ENCODE measurements around the gene NOX3.
"Not testable (repeated sequence)": the region's sequence is repeated elsewhere in the genome, so short reads cannot be mapped to it uniquely, and the experiment has no call there.

Gene NOX3

DNA sequence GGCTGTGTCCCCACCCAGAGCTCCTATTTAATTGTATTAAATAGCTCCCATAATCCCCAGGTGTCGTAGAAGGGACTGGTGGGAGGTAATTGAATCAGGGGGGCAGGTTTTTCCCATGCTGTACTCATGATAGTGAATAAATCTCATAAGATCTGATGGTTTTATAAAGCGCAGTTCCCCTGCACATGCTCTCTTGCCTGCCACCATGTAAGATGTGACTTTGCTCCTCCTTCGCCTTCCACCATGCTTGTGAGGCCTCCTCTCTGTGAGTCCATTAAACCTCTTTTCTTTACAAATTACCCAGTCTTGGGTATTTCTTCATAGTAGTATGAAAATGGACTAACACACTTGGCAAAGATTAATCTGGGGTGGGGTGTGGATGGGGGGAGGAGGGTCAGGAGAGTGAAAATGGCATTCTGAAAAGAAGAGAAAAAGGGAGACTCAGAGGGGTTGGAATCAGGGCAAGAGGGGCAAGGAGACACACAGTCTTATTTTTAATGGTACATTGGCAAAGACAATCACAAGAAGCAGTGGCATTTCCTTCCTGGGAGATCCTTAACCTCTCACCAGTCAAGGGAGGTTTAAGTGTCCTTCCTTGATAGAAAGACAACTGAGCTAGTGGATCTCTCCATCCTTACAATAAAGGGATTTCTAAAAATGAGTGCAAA, 37.5 kb upstream of the NOX3 start:
- WGBS (ENCODE audit: extremely low coverage, insufficient coverage, insufficient read length) = no CpG with 5 or more reads among the region's 3 CpGs
- no peak overlapping the region for H4K12ac ChIP-seq (ENCODE audit: low read depth, low read length)
- no peak overlapping the region for H3K9ac ChIP-seq (ENCODE audit: low read length)

DNA sequence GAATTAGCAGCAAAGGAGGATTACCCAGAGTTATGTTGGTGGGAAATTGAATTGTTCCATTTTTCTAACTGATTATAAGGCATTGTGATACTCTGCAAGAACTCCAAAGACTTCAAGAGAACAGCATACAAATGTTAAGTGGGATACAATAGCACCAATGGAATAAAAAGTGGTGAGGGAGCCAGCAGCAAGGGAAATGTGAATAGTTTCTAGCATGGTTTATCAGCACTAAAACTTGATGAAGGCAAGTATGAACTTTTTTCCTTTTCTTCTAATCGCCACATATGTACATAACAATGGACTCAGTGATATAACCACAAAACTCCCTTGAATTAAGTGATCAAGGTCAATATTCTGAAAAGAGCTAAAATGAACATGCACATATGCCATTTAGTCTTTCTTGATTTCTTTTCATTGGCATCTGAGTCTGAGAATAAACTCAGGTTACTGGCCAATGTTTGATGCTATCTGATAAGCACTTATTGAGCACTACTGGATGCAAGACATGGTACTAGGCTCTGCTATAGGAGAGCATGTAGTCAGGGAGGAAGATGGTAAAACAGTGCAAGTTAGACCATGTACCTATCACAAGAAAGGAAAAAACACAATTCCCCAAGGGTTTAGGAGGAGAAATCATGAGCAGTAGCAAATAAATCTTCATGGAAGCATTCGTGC, 36.6 kb upstream of the NOX3 start:
- no peak overlapping the region for H3K14ac ChIP-seq (ENCODE audit: low read length)
- H3K4me1 ChIP-seq (ENCODE audit: control insufficient read depth in 1 of 2, insufficient read depth in 2 of 2, low read length in 2 of 2) = peaks cover 0 to 2% of the 10 kb centered on the region in 2 experiments
- WGBS (ENCODE audit: extremely low coverage, insufficient coverage, insufficient read length) = no CpG with 5 or more reads among the region's 2 CpGs
- no peaks in the 10 kb centered on the region for H3K9me3 ChIP-seq (ENCODE audit: insufficient read depth, low read depth, low read length)
- H3K79me1 ChIP-seq (ENCODE audit: low read length) = no peaks in the 10 kb centered on the region
- no peak overlapping the region for H4K12ac ChIP-seq (ENCODE audit: low read depth, low read length)
- no peak overlapping the region for H2AFZ ChIP-seq (ENCODE audit: insufficient read depth, low read length, poor library complexity)
- H4K91ac ChIP-seq (ENCODE audit: low read depth, low read length) = no peak overlapping the region
- H2AK5ac ChIP-seq (ENCODE audit: low read length) = no peak overlapping the region
- no peak overlapping the region for H3K27ac ChIP-seq (ENCODE audit: low read depth, low read length)
- H3K27me3 ChIP-seq (ENCODE audit: insufficient read depth, low read length) = no peaks in the 10 kb centered on the region
- no peaks in the 10 kb centered on the region for H3K79me2 ChIP-seq (ENCODE audit: control insufficient read depth, insufficient read depth, low read length, poor library complexity)
- H3K18ac ChIP-seq (ENCODE audit: low read length) = no peak overlapping the region
- H3K4me2 ChIP-seq (ENCODE audit: low read length) = no peak overlapping the region
- H3K9ac ChIP-seq (ENCODE audit: low read length) = no peak overlapping the region
- no peak overlapping the region for H3K4ac ChIP-seq (ENCODE audit: low read depth, low read length)
- H3K23ac ChIP-seq (ENCODE audit: low read length) = no peak overlapping the region
- H2BK12ac ChIP-seq (ENCODE audit: low read length) = no peak overlapping the region
- no peak overlapping the region for H2BK120ac ChIP-seq (ENCODE audit: insufficient read depth, low read length, poor library complexity)
- no peak for DNase-seq
- no peak overlapping the region for H2BK5ac ChIP-seq (ENCODE audit: low read depth, low read length, poor library complexity)
- H3K36me3 ChIP-seq (ENCODE audit: control insufficient read depth in 1 of 2, insufficient read depth in 2 of 2, low read length in 2 of 2) = no peaks in the 10 kb centered on the region
- no peak overlapping the region for H4K8ac ChIP-seq (ENCODE audit: low read depth, low read length)
- no peak overlapping the region for H3K4me3 ChIP-seq (ENCODE audit: low read depth, low read length)

More for the DNA sequence above, 37.5 kb upstream of the NOX3 start:
- no peak overlapping the region for H2AK5ac ChIP-seq (ENCODE audit: low read length)
- H3K36me3 ChIP-seq (ENCODE audit: control insufficient read depth in 1 of 2, insufficient read depth in 2 of 2, low read length in 2 of 2) = no peaks in the 10 kb centered on the region
- DNase-seq = no peak
- no peak overlapping the region for H3K23ac ChIP-seq (ENCODE audit: low read length)
- H3K79me1 ChIP-seq (ENCODE audit: low read length) = no peaks in the 10 kb centered on the region
- H3K18ac ChIP-seq (ENCODE audit: low read length) = no peak overlapping the region
- H2BK120ac ChIP-seq (ENCODE audit: insufficient read depth, low read length, poor library complexity) = no peak overlapping the region
- no peak overlapping the region for H4K91ac ChIP-seq (ENCODE audit: low read depth, low read length)
- H4K8ac ChIP-seq (ENCODE audit: low read depth, low read length) = no peak overlapping the region
- H3K27me3 ChIP-seq (ENCODE audit: insufficient read depth, low read length) = no peaks in the 10 kb centered on the region
- H3K14ac ChIP-seq (ENCODE audit: low read length) = no peak overlapping the region
- H3K4me3 ChIP-seq (ENCODE audit: low read depth, low read length) = no peak overlapping the region
- H3K4ac ChIP-seq (ENCODE audit: low read depth, low read length) = no peak overlapping the region
- no peak overlapping the region for H2BK5ac ChIP-seq (ENCODE audit: low read depth, low read length, poor library complexity)
- H3K9me3 ChIP-seq (ENCODE audit: insufficient read depth, low read depth, low read length) = no peaks in the 10 kb centered on the region
- H2AFZ ChIP-seq (ENCODE audit: insufficient read depth, low read length, poor library complexity) = no peak overlapping the region
- no peak overlapping the region for H2BK12ac ChIP-seq (ENCODE audit: low read length)
- peaks cover 0 to 2% of the 10 kb centered on the region in 2 experiments for H3K4me1 ChIP-seq (ENCODE audit: control insufficient read depth in 1 of 2, insufficient read depth in 2 of 2, low read length in 2 of 2)
- no peaks in the 10 kb centered on the region for H3K79me2 ChIP-seq (ENCODE audit: control insufficient read depth, insufficient read depth, low read length, poor library complexity)
- peak overlapping the region; percentile 40 for H3K4me2 ChIP-seq (ENCODE audit: low read length)
- H3K27ac ChIP-seq (ENCODE audit: low read depth, low read length) = no peak overlapping the region

DNA sequence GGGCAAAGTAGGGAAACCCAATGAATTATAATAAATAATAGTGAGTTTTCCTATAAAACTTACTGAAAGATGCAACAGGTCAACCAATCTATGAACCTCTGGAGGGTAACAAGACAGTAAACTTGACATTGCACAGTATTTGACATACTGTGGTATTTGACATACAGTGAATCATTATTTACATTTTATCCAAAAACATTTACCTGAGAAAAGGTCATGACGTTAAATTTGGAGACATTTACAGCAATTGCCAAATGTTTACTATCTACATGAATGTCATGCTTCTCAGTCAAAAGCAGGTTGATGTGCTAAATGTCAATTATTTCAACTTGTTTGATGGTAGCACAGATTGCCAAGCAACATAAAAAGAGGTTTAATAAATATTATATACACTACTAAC, 35.8 kb upstream of the NOX3 start:
- Histone ChIP-seq H3K9ac (ENCODE audit: low read length) (no peak overlapping the region), H2AFZ (ENCODE audit: insufficient read depth, low read length, poor library complexity) (no peak overlapping the region), H3K36me3 (ENCODE audit: control insufficient read depth in 1 of 2, insufficient read depth in 2 of 2, low read length in 2 of 2) (no peaks in the 10 kb centered on the region), H3K14ac (ENCODE audit: low read length) (no peak overlapping the region), H4K8ac (ENCODE audit: low read depth, low read length) (no peak overlapping the region), H3K4me2 (ENCODE audit: low read length) (no peak overlapping the region), H3K23ac (ENCODE audit: low read length) (no peak overlapping the region), H3K79me2 (ENCODE audit: control insufficient read depth, insufficient read depth, low read length, poor library complexity) (no peaks in the 10 kb centered on the region), H2AK5ac (ENCODE audit: low read length) (no peak overlapping the region), H2BK5ac (ENCODE audit: low read depth, low read length, poor library complexity) (no peak overlapping the region), H3K27me3 (ENCODE audit: insufficient read depth, low read length) (no peaks in the 10 kb centered on the region), H4K91ac (ENCODE audit: low read depth, low read length) (no peak overlapping the region), H2BK12ac (ENCODE audit: low read length) (no peak overlapping the region), H3K4ac (ENCODE audit: low read depth, low read length) (no peak overlapping the region), H3K4me1 (ENCODE audit: control insufficient read depth in 1 of 2, insufficient read depth in 2 of 2, low read length in 2 of 2) (peaks cover 0 to 2% of the 10 kb centered on the region in 2 experiments), H4K12ac (ENCODE audit: low read depth, low read length) (no peak overlapping the region), H2BK120ac (ENCODE audit: insufficient read depth, low read length, poor library complexity) (no peak overlapping the region), H3K27ac (ENCODE audit: low read depth, low read length) (no peak overlapping the region), H3K18ac (ENCODE audit: low read length) (no peak overlapping the region), H3K9me3 (ENCODE audit: insufficient read depth, low read depth, low read length) (no peaks in the 10 kb centered on the region), H3K4me3 (ENCODE audit: low read depth, low read length) (no peak overlapping the region), H3K79me1 (ENCODE audit: low read length) (no peaks in the 10 kb centered on the region)
- DNase-seq = no peak
- no CpG with 5 or more reads among the region's 1 CpG for WGBS (ENCODE audit: extremely low coverage, insufficient coverage, insufficient read length)

DNA sequence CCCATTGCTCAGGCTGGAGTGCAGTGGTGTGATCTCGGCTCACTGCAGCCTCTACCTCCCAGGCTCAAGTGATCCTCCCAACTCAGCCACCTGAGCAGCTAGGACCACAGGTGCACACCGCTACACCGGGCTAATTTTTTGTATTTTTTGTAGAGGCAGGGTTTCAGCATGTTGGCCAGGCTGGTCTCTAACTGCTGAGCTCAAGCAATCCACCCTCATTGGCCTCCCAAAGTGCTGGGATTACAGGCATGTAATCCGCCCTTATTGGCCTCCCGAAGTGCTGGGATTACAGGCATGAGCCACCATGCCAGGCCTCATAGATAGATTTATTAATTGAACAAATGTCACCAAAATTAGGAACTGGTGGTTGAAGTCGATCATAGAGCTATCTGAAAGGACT, 32.6 kb upstream of the NOX3 start:
- H3K27me3 ChIP-seq (ENCODE audit: insufficient read depth, low read length); H3K36me3 ChIP-seq (ENCODE audit: control insufficient read depth in 1 of 2, insufficient read depth in 2 of 2, low read length in 2 of 2); H4K91ac ChIP-seq (ENCODE audit: low read depth, low read length); H2BK5ac ChIP-seq (ENCODE audit: low read depth, low read length, poor library complexity); H2BK120ac ChIP-seq (ENCODE audit: insufficient read depth, low read length, poor library complexity); H3K4ac ChIP-seq (ENCODE audit: low read depth, low read length); H3K9me3 ChIP-seq (ENCODE audit: insufficient read depth, low read depth, low read length); H3K4me2 ChIP-seq (ENCODE audit: low read length); H3K4me1 ChIP-seq (ENCODE audit: control insufficient read depth in 1 of 2, insufficient read depth in 2 of 2, low read length in 2 of 2); H3K14ac ChIP-seq (ENCODE audit: low read length); DNase-seq; H4K8ac ChIP-seq (ENCODE audit: low read depth, low read length); H2BK12ac ChIP-seq (ENCODE audit: low read length); H3K23ac ChIP-seq (ENCODE audit: low read length); H3K79me1 ChIP-seq (ENCODE audit: low read length); H3K4me3 ChIP-seq (ENCODE audit: low read depth, low read length); H3K27ac ChIP-seq (ENCODE audit: low read depth, low read length); H3K79me2 ChIP-seq (ENCODE audit: control insufficient read depth, insufficient read depth, low read length, poor library complexity); H3K18ac ChIP-seq (ENCODE audit: low read length); H3K9ac ChIP-seq (ENCODE audit: low read length); H4K12ac ChIP-seq (ENCODE audit: low read depth, low read length); H2AFZ ChIP-seq (ENCODE audit: insufficient read depth, low read length, poor library complexity); H2AK5ac ChIP-seq (ENCODE audit: low read length): not testable (repeated sequence)
- no CpG with 5 or more reads among the region's 6 CpGs for WGBS (ENCODE audit: extremely low coverage, insufficient coverage, insufficient read length)

Measured in trophoblast cell (in vitro differentiated cells and primary cell).